Right lobe of liver (tissue), 6 donors: Measurements from ENCODE around the gene PITPNM3. TPM values are rescaled to one million over a fixed set of nuclear protein-coding genes. Genes with fewer than 3 reads are reported as not detected.

Experiments used
- ATAC-seq, 4 donors: fragments of 200-7000 bp; cut with Tn5 transposase; one replicate each; pipeline ENCODE4 v1.9.1; 2020; ENCODE audit warnings: mild to moderate bottlenecking in 4 of 4, moderate library complexity in 4 of 4
- DNase-seq, 3 donors: peaks; one replicate each; pipeline ENCODE4 v3.0.0-alpha.2; 2020
- H3K27ac ChIP-seq, 3 donors: fragments of 200-600 bp; one replicate each; pipeline ENCODE4 v1.8.0; 2022
- H3K27me3 ChIP-seq, 2 donors: fragments of 200-600 bp; one replicate each; pipeline ENCODE4 v1.8.0; 2022
- H3K36me3 ChIP-seq, 4 donors: fragments of 200-600 bp; sonication (generic) in 1 of 4; one replicate each; pipeline versions ENCODE4 v1.5.1 to v1.8.0; 2017 to 2022; ENCODE audit warnings: control low read depth in 1 of 4
- H3K4me1 ChIP-seq, 4 donors: fragments of 200-600 bp; sonication (generic) in 1 of 4; one replicate each; pipeline versions ENCODE4 v1.5.1 to v1.8.0; 2017 to 2022; ENCODE audit warnings: control low read depth in 1 of 4
- H3K4me3 ChIP-seq, 3 donors: fragments of 200-600 bp; one replicate each; pipeline ENCODE4 v1.8.0; 2022
- H3K9me3 ChIP-seq, 4 donors: fragments of 200-600 bp; sonication (generic) in 1 of 4; one replicate each; pipeline versions ENCODE4 v1.5.1 to v1.8.0; 2017 to 2022; ENCODE audit warnings: control low read depth in 1 of 4
- POLR2A ChIP-seq: fragments of 450-650 bp; IDR thresholded peaks from one replicate; pipeline ENCODE4 v1.6.1; 2017; ENCODE audit warnings: antibody characterized with exemption, mild to moderate bottlenecking
- WGBS: methylation state at CpG from one replicate; pipeline ENCODE4 v1.1.6; 2018; ENCODE audit warnings: low coverage, low lambda C conversion rate; ENCODE audit not compliant: insufficient coverage; ENCODE audit errors: missing lambda C conversion rate; 5-methylcytosine and 5-hydroxymethylcytosine counted together
- intact Hi-C, 2 donors: fragments of 100-400 bp; cut with DNase I; formaldehyde crosslinking; loops; one replicate each; pipeline versions ENCODE4 v1.11.2 to v1.14.1; 2022
- total RNA-seq, 6 experiments: library from RNA; depleted of rRNA in 2 of 6; stranded (reverse); fragments of >200 nt in 2 of 6; fragmentation: NEBNext Ultra II Directional in 3 of 6; extraction: Animal tissue kit (Norgen Biotek cat#: 25700) in 3 of 6; gene quantifications; one replicate each; pipeline versions ENCODE4 v1.1.0 to v1.2.4, GENCODE V29; 2016 to 2023
- TF ChIP-seq, protein P1 (sequence below), 4 donors: fragments of 200-600 bp in 3 of 4; fragments of 450-650 bp in 1 of 4; IDR thresholded peaks; one replicate each; pipeline versions ENCODE4 v1.5.1 to v1.8.0; 2016 to 2022; ENCODE audit warnings: antibody characterized with exemption in 4 of 4, mild to moderate bottlenecking in 2 of 4
- donor health status: DM: no; HTN: yes; CAD: no.
- donor health status: DM: no; HTN: no; CAD: no.
- donor health status: DM: no; HTN: no; CAD: no.
- donor health status: DM: no; HTN: yes; CAD: no.
- donor health status: DM: no; HTN: yes; CAD: no.

Gene PITPNM3
- total RNA-seq, 6 experiments from 2014 or later: 0.91 to 3.8 (median 1.2) TPM

DNA sequence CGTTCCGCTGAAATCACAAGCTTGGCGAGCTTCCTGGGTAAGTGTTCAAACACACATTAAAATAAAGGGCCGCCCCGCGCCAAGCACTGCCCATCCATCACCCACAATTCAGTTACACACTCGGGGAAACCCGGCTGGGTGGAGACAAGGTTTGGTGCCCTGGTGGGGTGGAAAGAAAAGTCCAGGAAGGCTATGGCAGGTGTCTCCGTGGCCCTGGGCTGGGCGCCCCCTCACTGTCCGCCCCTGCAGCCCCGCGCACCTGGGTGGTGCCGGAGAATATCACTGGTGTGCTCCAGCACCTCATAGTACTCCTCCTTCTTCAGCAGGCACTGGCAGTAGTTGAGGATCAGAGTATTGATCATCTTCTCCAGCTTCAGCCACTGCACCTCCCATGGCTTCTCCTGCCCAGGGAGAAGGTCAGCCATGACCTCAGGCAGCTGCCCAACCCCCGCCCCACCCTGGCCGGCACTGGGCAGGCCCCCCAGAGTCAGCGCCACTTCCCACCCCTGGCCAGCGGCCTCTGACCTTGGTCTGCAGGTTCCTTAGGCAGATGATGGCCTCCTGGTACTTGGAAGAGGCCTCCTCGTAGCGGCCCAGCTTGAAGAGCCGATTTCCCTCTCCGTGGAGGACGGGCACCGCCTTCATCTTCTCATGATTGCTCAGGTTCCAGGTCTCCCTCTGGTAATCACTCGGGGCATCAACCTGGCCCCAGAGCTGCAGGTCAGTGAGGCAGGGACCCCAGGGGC, 129.8 kb downstream of the PITPNM3 start:
- intact Hi-C loops: loop anchor here in 1 of 2 donors (5.0 kb wide), 1 partner anchor 839 kb away; no protein-coding TSS in a partner anchor
- H3K4me1 ChIP-seq: no peaks in the 10 kb centered on the region
- DNase-seq (no peak), ATAC-seq (no peak)
- H3K4me3 ChIP-seq: no peak overlapping the region
- TF ChIP-seq, protein P1, sequence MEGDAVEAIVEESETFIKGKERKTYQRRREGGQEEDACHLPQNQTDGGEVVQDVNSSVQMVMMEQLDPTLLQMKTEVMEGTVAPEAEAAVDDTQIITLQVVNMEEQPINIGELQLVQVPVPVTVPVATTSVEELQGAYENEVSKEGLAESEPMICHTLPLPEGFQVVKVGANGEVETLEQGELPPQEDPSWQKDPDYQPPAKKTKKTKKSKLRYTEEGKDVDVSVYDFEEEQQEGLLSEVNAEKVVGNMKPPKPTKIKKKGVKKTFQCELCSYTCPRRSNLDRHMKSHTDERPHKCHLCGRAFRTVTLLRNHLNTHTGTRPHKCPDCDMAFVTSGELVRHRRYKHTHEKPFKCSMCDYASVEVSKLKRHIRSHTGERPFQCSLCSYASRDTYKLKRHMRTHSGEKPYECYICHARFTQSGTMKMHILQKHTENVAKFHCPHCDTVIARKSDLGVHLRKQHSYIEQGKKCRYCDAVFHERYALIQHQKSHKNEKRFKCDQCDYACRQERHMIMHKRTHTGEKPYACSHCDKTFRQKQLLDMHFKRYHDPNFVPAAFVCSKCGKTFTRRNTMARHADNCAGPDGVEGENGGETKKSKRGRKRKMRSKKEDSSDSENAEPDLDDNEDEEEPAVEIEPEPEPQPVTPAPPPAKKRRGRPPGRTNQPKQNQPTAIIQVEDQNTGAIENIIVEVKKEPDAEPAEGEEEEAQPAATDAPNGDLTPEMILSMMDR (IDR thresholded peaks at IDR 0.05): no peak
- TF ChIP-seq POLR2A: no peak
- no peaks in the 10 kb centered on the region for H3K36me3 ChIP-seq
- 81% methylated on average over 14 of the region's 25 CpGs for WGBS
- H3K9me3 ChIP-seq: no peaks in the 10 kb centered on the region
- H3K27me3 ChIP-seq: no peaks in the 10 kb centered on the region
- no peak overlapping the region for H3K27ac ChIP-seq

DNA sequence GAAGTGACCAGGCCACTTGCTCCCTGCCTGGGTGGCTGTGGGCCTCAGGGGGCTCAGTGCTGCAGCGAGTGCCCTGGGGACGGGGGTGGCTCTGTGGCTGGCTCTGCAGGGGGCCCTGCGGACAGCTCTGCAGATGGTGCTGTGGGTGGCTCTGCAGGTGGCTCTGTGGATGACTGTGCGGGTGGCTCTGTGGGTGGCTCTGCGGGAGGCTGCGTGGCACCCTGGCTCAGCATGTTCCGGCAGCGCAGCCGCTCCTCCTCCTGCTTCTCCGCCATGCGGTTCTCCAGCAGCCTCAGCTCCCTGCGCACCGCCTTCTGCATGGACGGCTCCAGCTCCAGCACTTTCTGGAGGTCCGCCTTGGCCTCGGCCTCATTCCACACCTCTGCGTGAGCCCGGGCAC, 130.9 kb downstream of the PITPNM3 start:
- intact Hi-C loops: loop anchor here in 1 of 2 donors (5.0 kb wide), 1 partner anchor 838 kb away; no protein-coding TSS in a partner anchor
- 37% methylated on average over 2 of the region's 18 CpGs for WGBS
- DNase-seq (no peak), ATAC-seq (no peak)
- Histone ChIP-seq H3K27ac (no peak overlapping the region), H3K9me3 (no peaks in the 10 kb centered on the region), H3K4me1 (no peaks in the 10 kb centered on the region), H3K27me3 (no peaks in the 10 kb centered on the region), H3K4me3 (no peak overlapping the region), H3K36me3 (no peaks in the 10 kb centered on the region)
- no peak for TF ChIP-seq POLR2A
- TF ChIP-seq, protein P1 (IDR thresholded peaks at IDR 0.05): no peak

DNA sequence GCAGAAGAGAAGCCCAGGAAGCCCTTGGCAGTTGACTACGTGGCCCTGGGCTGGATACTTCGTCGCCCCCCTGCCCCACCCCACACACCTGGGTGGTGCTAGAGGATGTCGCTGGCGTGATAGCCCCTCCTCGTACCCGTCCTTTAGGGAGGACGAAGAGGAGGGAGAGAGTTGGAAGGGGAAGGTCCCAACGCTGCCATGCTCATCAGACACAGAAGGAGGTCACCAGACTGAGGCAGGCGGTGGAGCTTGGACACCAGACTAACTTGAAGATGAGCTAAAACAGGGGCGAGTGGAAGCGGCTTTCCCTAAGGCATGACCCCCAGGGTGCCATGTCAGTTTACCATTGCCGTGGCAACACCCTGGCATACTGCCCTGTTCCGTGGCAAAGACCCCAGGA, 132.4 kb downstream of the PITPNM3 start:
- no peaks in the 10 kb centered on the region for H3K4me1 ChIP-seq
- intact Hi-C loops: loop anchor here (5.0 kb wide), 2 partner anchors 827 to 837 kb away; no protein-coding TSS in a partner anchor
- no peaks in the 10 kb centered on the region for H3K27me3 ChIP-seq
- no peaks in the 10 kb centered on the region for H3K9me3 ChIP-seq
- TF ChIP-seq POLR2A: no peak
- TF ChIP-seq, protein P1 (IDR thresholded peaks at IDR 0.05): no peak
- DNase-seq (no peak), ATAC-seq (no peak)
- H3K4me3 ChIP-seq: no peak overlapping the region
- H3K27ac ChIP-seq: no peak overlapping the region
- 69% methylated on average over 7 of the region's 14 CpGs for WGBS
- no peaks in the 10 kb centered on the region for H3K36me3 ChIP-seq

DNA sequence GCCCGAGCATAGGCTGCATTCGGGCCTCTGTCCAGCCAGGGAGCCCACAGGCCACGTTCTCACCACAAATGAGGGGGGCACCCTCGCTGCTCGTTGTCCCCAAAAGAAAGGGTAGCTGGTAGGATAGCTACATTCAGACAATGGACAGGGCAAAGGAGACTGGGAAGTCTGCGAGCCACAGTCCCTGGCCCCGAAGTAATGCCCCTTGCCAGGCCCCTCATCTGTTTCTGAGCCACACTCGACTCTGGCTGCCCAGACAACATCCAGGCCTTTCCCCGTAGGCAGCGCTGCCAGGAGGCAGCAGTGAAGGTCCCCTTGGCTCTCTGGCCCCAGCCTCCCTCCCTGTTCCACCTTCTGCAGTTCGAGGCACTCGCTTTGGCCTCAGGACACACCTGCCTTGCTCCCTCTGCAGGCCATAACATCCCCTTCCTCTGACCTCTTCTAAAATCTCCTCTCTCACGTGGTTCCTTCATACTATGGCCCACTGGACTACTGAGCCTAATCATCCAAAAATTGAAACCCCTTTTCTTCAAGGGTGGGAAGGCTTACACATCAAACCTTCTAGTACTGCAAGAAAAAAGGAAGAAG, 133.6 kb downstream of the PITPNM3 start:
- H3K27me3 ChIP-seq: no peaks in the 10 kb centered on the region
- H3K4me1 ChIP-seq: no peaks in the 10 kb centered on the region
- ATAC-seq: no peak
- DNase-seq: no peak
- intact Hi-C loops: loop anchor here (5.0 kb wide), 2 partner anchors 825 to 835 kb away; no protein-coding TSS in a partner anchor
- no peaks in the 10 kb centered on the region for H3K9me3 ChIP-seq
- H3K27ac ChIP-seq: no peak overlapping the region
- no peaks in the 10 kb centered on the region for H3K36me3 ChIP-seq
- 39% methylated on average over 8 of the region's 13 CpGs for WGBS
- no peak overlapping the region for H3K4me3 ChIP-seq
- TF ChIP-seq, protein P1 (IDR thresholded peaks at IDR 0.05): no peak
- TF ChIP-seq POLR2A: no peak
